HG03354 (cell line): ENCODE results near the gene PRSS1.
A peak's percentile ranks its signal among the peaks of the same experiment; 100 is the strongest.

Experiments
- ATAC-seq: cut with Tn5 transposase; IDR thresholded peaks from one replicate; pipeline ENCODE4 v1.9.1; 2021; ENCODE audit warnings: mild to moderate bottlenecking; ENCODE audit not compliant: unreplicated experiment, poor library complexity, severe bottlenecking

PRSS1 gene

GRCh38 chr7:142788303-142789289, 39.3 kb downstream of the PRSS1 start:
- no peak for ATAC-seq

- ATAC-seq = no peak
Observed at GRCh38 chr7:142789441-142789840, 40.2 kb downstream of the PRSS1 start.

GRCh38 chr7:142790056-142790455, 40.8 kb downstream of the PRSS1 start:
- no peak for ATAC-seq

- ATAC-seq = no peak
Observed at GRCh38 chr7:142790555-142790954, 41.3 kb downstream of the PRSS1 start.

- no peak for ATAC-seq
Observed at GRCh38 chr7:142791502-142791901, 42.2 kb downstream of the PRSS1 start.

GRCh38 chr7:142792129-142792528, 42.9 kb downstream of the PRSS1 start:
- ATAC-seq = no peak

- no peak for ATAC-seq
Observed at GRCh38 chr7:142792593-142792992, 43.3 kb downstream of the PRSS1 start.

- no peak for ATAC-seq
Observed at GRCh38 chr7:142793156-142793555, 43.9 kb downstream of the PRSS1 start.

GRCh38 chr7:142795339-142795863, 46.1 kb downstream of the PRSS1 start:
- ATAC-seq = no peak

- ATAC-seq = no peak
Observed at GRCh38 chr7:142796001-142796500, 46.8 kb downstream of the PRSS1 start.

- ATAC-seq = peak; percentile 55
Observed at GRCh38 chr7:142796501-142797390, 47.5 kb downstream of the PRSS1 start.

- peak; percentile 52 for ATAC-seq
Observed at GRCh38 chr7:142797391-142798377, 48.4 kb downstream of the PRSS1 start.

- ATAC-seq = no peak
Observed at GRCh38 chr7:142798451-142799436, 49.5 kb downstream of the PRSS1 start.

- ATAC-seq = no peak
Observed at GRCh38 chr7:142799437-142799835, 50.2 kb downstream of the PRSS1 start.

- ATAC-seq = no peak
Observed at GRCh38 chr7:142800088-142800487, 50.8 kb downstream of the PRSS1 start.

- ATAC-seq = no peak
Observed at GRCh38 chr7:142800699-142801260, 51.5 kb downstream of the PRSS1 start.

- ATAC-seq = no peak
Observed at GRCh38 chr7:142801601-142802295, 52.5 kb downstream of the PRSS1 start.
